MCF 10A (cell line): ENCODE data around the gene TEX2. TPM values are rescaled to one million over a fixed set of nuclear protein-coding genes. Genes with fewer than 3 reads are reported as not detected.
"Not testable (repeated sequence)": the region's sequence is repeated elsewhere in the genome, so short reads cannot be mapped to it uniquely, and the experiment has no call there.

Experiments
- BruUV-seq: library from RNA; stranded (reverse); fragments of 400-500 nt; replicated peaks from 2 replicates; lab custom pipeline; 2021; lab: Mats Ljungman, UMichigan
- CTCF ChIA-PET: fragments of 300-600 bp; sonication (Branson Sonifier 250); formaldehyde crosslinking; extraction: SDS; loops from one replicate; lab custom pipeline; 2021; ENCODE audit warnings: antibody characterized with exemption, inconsistent platforms; lab: Yijun Ruan, JAX
- POLR2A ChIA-PET: fragments of 300-600, 350-650 bp; sonication (Branson Sonifier 250); formaldehyde crosslinking; extraction: SDS; loops from one replicate; lab custom pipeline; 2020; ENCODE audit warnings: antibody characterized with exemption, inconsistent platforms; lab: Yijun Ruan, JAX
- DNase-seq: peaks from one replicate; pipeline ENCODE4 v3.0.0-alpha.2; 2018; ENCODE audit not compliant: unreplicated experiment
- H3K27ac Mint-ChIP-seq: one replicate; pipeline ENCODE4 v1.8.0; 2022; ENCODE audit warnings: mild to moderate bottlenecking, low read depth, mixed read lengths; ENCODE audit not compliant: unreplicated experiment
- H3K27me3 Mint-ChIP-seq: one replicate; pipeline ENCODE4 v1.8.0; 2022; ENCODE audit warnings: mixed read lengths; ENCODE audit not compliant: insufficient read depth, unreplicated experiment
- H3K36me3 Mint-ChIP-seq: one replicate; pipeline ENCODE4 v1.8.0; 2022; ENCODE audit warnings: mild to moderate bottlenecking, moderate library complexity, mixed read lengths; ENCODE audit not compliant: insufficient read depth, unreplicated experiment
- H3K4me1 Mint-ChIP-seq: one replicate; pipeline ENCODE4 v1.8.0; 2022; ENCODE audit warnings: mixed read lengths; ENCODE audit not compliant: insufficient read depth, unreplicated experiment
- H3K4me3 Mint-ChIP-seq: one replicate; pipeline ENCODE4 v1.8.0; 2022; ENCODE audit warnings: mild to moderate bottlenecking, moderate library complexity, mixed read lengths; ENCODE audit not compliant: unreplicated experiment
- H3K9me3 Mint-ChIP-seq: one replicate; pipeline ENCODE4 v1.8.0; 2022; ENCODE audit warnings: mixed read lengths; ENCODE audit not compliant: unreplicated experiment
- CTCF ChIP-seq: fragments of 200-600 bp; IDR thresholded peaks from one replicate; pipeline ENCODE4 v1.8.0; 2022; ENCODE audit warnings: antibody characterized with exemption, mild to moderate bottlenecking; ENCODE audit not compliant: unreplicated experiment
- intact Hi-C: fragments of 100-400 bp; cut with micrococcal nuclease; formaldehyde crosslinking; loops from 2 replicates; pipeline ENCODE4 v1.14.1; 2022
- total RNA-seq: library from RNA; stranded (reverse); gene quantifications from 2 replicates; pipeline ENCODE4 v1.2.3, GENCODE V29; 2022

Gene TEX2
- total RNA-seq, 1 experiment from 2014 or later, result 42.2 TPM

GRCh38 chr17:64209983-64210382, 53.1 kb downstream of the TEX2 start:
- Mint-ChIP-seq H3K4me3 (peak overlapping the region; percentile 35), H3K36me3 (peaks cover 60% of the 10 kb centered on the region), H3K9me3 (no peaks in the 10 kb centered on the region), H3K4me1 (peaks cover 28% of the 10 kb centered on the region), H3K27me3 (no peaks in the 10 kb centered on the region), H3K27ac (peak overlapping the region; percentile 21)
- no TSS peak for BruUV-seq
- ChIA-PET CTCF (interaction anchor here (0.6 to 1.1 kb wide), 5 partner anchors 9 to 205 kb away, joined by 3 to 5 read pairs (median 3); no protein-coding TSS in a partner anchor), POLR2A (interaction anchor here (0.8 to 13.7 kb wide), 17 partner anchors 10 to 370 kb away, joined by 3 to 187 read pairs (median 5); partner anchors contain the start of genes CEP95, DDX5 and TEX2)
- intact Hi-C loops, result no loop called here
- peak; percentile 30 for DNase-seq
- TF ChIP-seq CTCF, result no peak

- Mint-ChIP-seq H3K4me3 (peak overlapping the region; percentile 35), H3K36me3 (peaks cover 62% of the 10 kb centered on the region), H3K9me3 (no peaks in the 10 kb centered on the region), H3K27me3 (no peaks in the 10 kb centered on the region), H3K27ac (peak overlapping the region; percentile 21), H3K4me1 (peaks cover 23% of the 10 kb centered on the region)
- TF ChIP-seq CTCF, result no peak
- intact Hi-C loops, result no loop called here
- no TSS peak for BruUV-seq
- no peak for DNase-seq
- ChIA-PET CTCF (interaction anchor here (0.6 to 2.8 kb wide), 5 partner anchors 9 to 206 kb away, joined by 3 to 9 read pairs (median 5); no protein-coding TSS in a partner anchor), POLR2A (interaction anchor here (0.6 to 13.7 kb wide), 19 partner anchors 10 to 370 kb away, joined by 3 to 187 read pairs (median 5); partner anchors contain the start of genes CEP95, DDX5 and TEX2)
Observed at GRCh38 chr17:64209356-64209941, 53.6 kb downstream of the TEX2 start.

- H3K27me3 Mint-ChIP-seq, H3K9me3 Mint-ChIP-seq, DNase-seq, BruUV-seq, H3K4me3 Mint-ChIP-seq, intact Hi-C loops: not testable (repeated sequence)
- ChIA-PET POLR2A (interaction anchor here (0.6 to 13.7 kb wide), 8 partner anchors 9 to 73 kb away, joined by 3 to 187 read pairs (median 7); no protein-coding TSS in a partner anchor), CTCF (interaction anchor here (1.0 to 2.8 kb wide), 3 partner anchors 9 to 73 kb away, joined by 3 to 9 read pairs (median 5); no protein-coding TSS in a partner anchor)
- H3K27ac Mint-ChIP-seq, result peak overlapping the region; percentile 21
- peaks cover 56% of the 10 kb centered on the region for H3K36me3 Mint-ChIP-seq
- H3K4me1 Mint-ChIP-seq, result peaks cover 23% of the 10 kb centered on the region
Observed at GRCh38 chr17:64208656-64209055, 54.4 kb downstream of the TEX2 start.

- no TSS peak for BruUV-seq
Observed at GRCh38 chr17:64205804-64206203, 57.3 kb downstream of the TEX2 start.

More at GRCh38 chr17:64205804-64206203, 57.3 kb downstream of the TEX2 start:
- Mint-ChIP-seq H3K4me1 (peaks cover 48% of the 10 kb centered on the region), H3K36me3 (peaks cover 41% of the 10 kb centered on the region), H3K9me3 (no peaks in the 10 kb centered on the region), H3K4me3 (no peak overlapping the region), H3K27me3 (no peaks in the 10 kb centered on the region), H3K27ac (no peak overlapping the region)
- ChIA-PET CTCF (no interaction called here), POLR2A (interaction anchor here (0.8 to 2.1 kb wide), 3 partner anchors 9 to 58 kb away, joined by 3 to 6 read pairs (median 5); no protein-coding TSS in a partner anchor)
- TF ChIP-seq CTCF, result no peak
- intact Hi-C loops, result no loop called here
- DNase-seq, result no peak
